GM23338 (cell line): ENCODE measurements around the gene CLDN9. TPM values are rescaled to one million over a fixed set of nuclear protein-coding genes. Genes with fewer than 3 reads are reported as not detected.

ENCODE experiments used
- ATAC-seq: fragments of 200-7000 bp; cut with Tn5 transposase; 3 replicates; pipeline ENCODE4 v1.9.1; 2020
- DNase-seq: peaks from one replicate; pipeline ENCODE4 v3.0.0-alpha.2; 2015; ENCODE audit warnings: low spot score
- H2AFZ ChIP-seq: fragments of 200-600 bp; sonication (generic); 2 replicates; pipeline ENCODE4 v1.8.0; 2016; ENCODE audit warnings: antibody characterized with exemption, mild to moderate bottlenecking, moderate library complexity
- H3F3A ChIP-seq: fragments of 200-600 bp; sonication (generic); replicated peaks from 2 replicates; pipeline ENCODE4 v1.8.0; 2017; ENCODE audit warnings: antibody characterized with exemption, mixed run types, low read depth
- H3K27ac ChIP-seq: fragments of 200-600 bp; sonication (generic); 2 replicates; pipeline ENCODE4 v1.6.1; 2016; ENCODE audit warnings: low read depth
- H3K27me3 ChIP-seq: fragments of 200-600 bp; sonication (generic); 2 replicates; pipeline ENCODE4 v1.8.0; 2016; ENCODE audit warnings: mild to moderate bottlenecking, mixed run types, moderate library complexity; ENCODE audit not compliant: insufficient read depth
- H3K36me3 ChIP-seq: fragments of 200-600 bp; sonication (generic); 2 replicates; pipeline ENCODE4 v1.8.0; 2016; ENCODE audit warnings: mild to moderate bottlenecking; ENCODE audit not compliant: insufficient read depth
- H3K4me1 ChIP-seq: fragments of 200-600 bp; sonication (generic); 2 replicates; pipeline ENCODE4 v1.8.0; 2016; ENCODE audit warnings: mild to moderate bottlenecking, moderate library complexity; ENCODE audit not compliant: insufficient read depth
- H3K4me2 ChIP-seq: fragments of 200-600 bp; sonication (generic); 2 replicates; pipeline ENCODE4 v1.7.1; 2017; ENCODE audit warnings: mixed run types
- H3K4me3 ChIP-seq: fragments of 200-600 bp; sonication (generic); 2 replicates; pipeline ENCODE4 v1.6.1; 2016; ENCODE audit warnings: mixed run types
- H3K79me2 ChIP-seq: fragments of 200-600 bp; sonication (generic); replicated peaks from 2 replicates; pipeline ENCODE4 v1.8.0; 2017; ENCODE audit warnings: mild to moderate bottlenecking; ENCODE audit not compliant: insufficient read depth
- H3K9me2 ChIP-seq: fragments of 200-600 bp; sonication (generic); 2 replicates; pipeline ENCODE4 v1.8.0; 2017; ENCODE audit not compliant: insufficient read depth
- H4K20me1 ChIP-seq: fragments of 200-600 bp; sonication (generic); replicated peaks from 2 replicates; pipeline ENCODE4 v1.8.0; 2017; ENCODE audit warnings: mild to moderate bottlenecking; ENCODE audit not compliant: insufficient read depth
- H3K27ac Mint-ChIP-seq: 2 replicates; pipeline ENCODE4 v1.8.0; 2020; ENCODE audit warnings: inconsistent platforms, mild to moderate bottlenecking, moderate library complexity, mixed read lengths
- H3K27me3 Mint-ChIP-seq: 3 replicates; pipeline ENCODE4 v1.8.0; 2022; ENCODE audit warnings: low read depth, mild to moderate bottlenecking, moderate library complexity, mixed read lengths, inconsistent platforms; ENCODE audit not compliant: insufficient read depth, poor library complexity
- H3K36me3 Mint-ChIP-seq: 3 replicates; pipeline ENCODE4 v1.8.0; 2021; ENCODE audit warnings: low read depth, mild to moderate bottlenecking, inconsistent platforms, moderate library complexity, mixed read lengths
- H3K4me1 Mint-ChIP-seq: 3 replicates; pipeline ENCODE4 v1.8.0; 2020; ENCODE audit warnings: mild to moderate bottlenecking, inconsistent platforms, mixed read lengths
- H3K4me3 Mint-ChIP-seq: 3 replicates; pipeline ENCODE4 v1.8.0; 2021; ENCODE audit warnings: moderate library complexity, mild to moderate bottlenecking, inconsistent platforms, mixed read lengths
- H3K9me3 Mint-ChIP-seq: 3 replicates; pipeline ENCODE4 v1.8.0; 2020; ENCODE audit warnings: moderate library complexity, mild to moderate bottlenecking, inconsistent platforms, mixed read lengths
- CTCF ChIP-seq, 2 experiments: fragments of 200-600 bp in 1 of 2; sonication (generic) in 1 of 2; conservative IDR thresholded peaks; 2 replicates each; pipeline versions ENCODE4 v1.5.1 to v1.6.1; 2016 to 2017; ENCODE audit warnings: antibody characterized with exemption in 2 of 2, low read depth in 2 of 2, mild to moderate bottlenecking in 2 of 2, moderate library complexity in 1 of 2
- ETS1 ChIP-seq: IDR thresholded peaks from 2 replicates; pipeline ENCODE4 v1.6.1; 2016; ENCODE audit warnings: antibody characterized with exemption
- EZH2 ChIP-seq: fragments of 200-600 bp; sonication (generic); IDR thresholded peaks from one replicate; pipeline ENCODE4 v1.8.0; 2017; ENCODE audit warnings: antibody characterized with exemption, mild to moderate bottlenecking, low read depth; ENCODE audit not compliant: unreplicated experiment
- EZH2phosphoT487 ChIP-seq: fragments of 200-600 bp; sonication (generic); IDR thresholded peaks from one replicate; pipeline ENCODE4 v1.8.1; 2018; ENCODE audit warnings: antibody characterized with exemption; ENCODE audit not compliant: unreplicated experiment
- JUNB ChIP-seq: IDR thresholded peaks from one replicate; pipeline ENCODE4 v1.6.1; 2016; ENCODE audit warnings: antibody characterized with exemption; ENCODE audit not compliant: unreplicated experiment
- POLR2AphosphoS5 ChIP-seq: IDR thresholded peaks from 2 replicates; pipeline ENCODE4 v1.6.1; 2016; ENCODE audit warnings: antibody characterized with exemption, low read depth
- REST ChIP-seq: IDR thresholded peaks from one replicate; pipeline ENCODE4 v1.6.1; 2018; ENCODE audit warnings: antibody characterized with exemption; ENCODE audit not compliant: unreplicated experiment
- STAT1 ChIP-seq: IDR thresholded peaks from one replicate; pipeline ENCODE4 v1.6.1; 2016; ENCODE audit warnings: antibody characterized with exemption; ENCODE audit not compliant: unreplicated experiment
- ZNF114 ChIP-seq: fragments of 250-450 bp; sonication (Bioruptor Pico); IDR thresholded peaks from 2 replicates; pipeline ENCODE4 v1.5.0; 2020; ENCODE audit warnings: mild to moderate bottlenecking, moderate library complexity
- ZNF331 ChIP-seq: fragments of 250-450 bp; sonication (Bioruptor Pico); IDR thresholded peaks from 2 replicates; pipeline ENCODE4 v1.5.0; 2020; ENCODE audit warnings: low read depth, mild to moderate bottlenecking, moderate library complexity
- ZNF462 ChIP-seq: fragments of 250-450 bp; sonication (Bioruptor Pico); IDR thresholded peaks from 2 replicates; pipeline ENCODE4 v1.5.0; 2020; ENCODE audit warnings: mild to moderate bottlenecking, moderate library complexity
- polyA plus RNA-seq: library from polyadenylated mRNA; unstranded; fragments of >200 nt; fragmentation: Nextera tagmentation; extraction: Ambion mirVana; gene quantifications from 2 replicates; pipeline ENCODE4 v1.2.1, GENCODE V29; 2016
- total RNA-seq: library from RNA; depleted of rRNA; stranded (reverse); fragments of >200 nt; shearing (Covaris generic); gene quantifications from 2 replicates; pipeline ENCODE4 v1.2.3, GENCODE V29; 2014

The CLDN9 gene
- total and polyA plus RNA-seq, 2 experiments from 2014 or later: 1.8 to 3.0 TPM

GRCh38 chr16:3004319-3004718 lies 8.4 kb upstream of the CLDN9 start:
- no peak overlapping the region for H3K4me3 ChIP-seq
- no peak for ATAC-seq
- no peak overlapping the region for H2AFZ ChIP-seq

More at GRCh38 chr16:3004319-3004718, 8.4 kb upstream of the CLDN9 start:
- DNase-seq: no peak
- Mint-ChIP-seq H3K4me1 (peaks cover 35% of the 10 kb centered on the region), H3K36me3 (peaks cover 13% of the 10 kb centered on the region), H3K27ac (no peak overlapping the region), H3K9me3 (no peaks in the 10 kb centered on the region), H3K4me3 (peak overlapping the region; percentile 82; the same call in 2 of the 3 replicates), H3K27me3 (peaks cover 22% of the 10 kb centered on the region)
- no peaks in the 10 kb centered on the region for H3K27me3 ChIP-seq
- no peak overlapping the region for H3K4me2 ChIP-seq
- peaks cover 37% of the 10 kb centered on the region for H3K4me1 ChIP-seq
- H4K20me1 ChIP-seq: no peaks in the 10 kb centered on the region
- no peak for TF ChIP-seq CTCF (conservative IDR thresholded peaks at IDR 0.05; ENCODE audit: low read depth in 2 of 2)
- TF ChIP-seq ZNF331 (CRISPR knock-in tag): no peak
- no peak for TF ChIP-seq ZNF114 (CRISPR knock-in tag)
- no peak for TF ChIP-seq STAT1
- TF ChIP-seq POLR2AphosphoS5: no peak
- no peak for TF ChIP-seq REST
- no peak for TF ChIP-seq EZH2
- TF ChIP-seq EZH2phosphoT487: no peak
- no peak for TF ChIP-seq JUNB
- TF ChIP-seq ETS1: no peak
- no peak for TF ChIP-seq ZNF462 (CRISPR knock-in tag)
- H3K27ac ChIP-seq: no peak overlapping the region
- no peaks in the 10 kb centered on the region for H3K9me2 ChIP-seq
- H3K36me3 ChIP-seq: no peaks in the 10 kb centered on the region
- peaks cover 25% of the 10 kb centered on the region for H3F3A ChIP-seq
- H3K79me2 ChIP-seq: no peaks in the 10 kb centered on the region
